ENCODE measurements around the gene GLB1L3.

- TF ChIP-seq CTCF (IDR thresholded peaks at IDR 0.05; ENCODE audit: insufficient read depth, low read length, poor library complexity, severe bottlenecking) (no peak), EZH2phosphoT487 (conservative IDR thresholded peaks at IDR 0.05; ENCODE audit: low read length) (no peak)
Measured at GRCh38 chr11:134341805-134342571, 65.8 kb downstream of the GLB1L3 start.
